ENCODE measurements around the gene ZDBF2.

- TF ChIP-seq, protein P1, sequence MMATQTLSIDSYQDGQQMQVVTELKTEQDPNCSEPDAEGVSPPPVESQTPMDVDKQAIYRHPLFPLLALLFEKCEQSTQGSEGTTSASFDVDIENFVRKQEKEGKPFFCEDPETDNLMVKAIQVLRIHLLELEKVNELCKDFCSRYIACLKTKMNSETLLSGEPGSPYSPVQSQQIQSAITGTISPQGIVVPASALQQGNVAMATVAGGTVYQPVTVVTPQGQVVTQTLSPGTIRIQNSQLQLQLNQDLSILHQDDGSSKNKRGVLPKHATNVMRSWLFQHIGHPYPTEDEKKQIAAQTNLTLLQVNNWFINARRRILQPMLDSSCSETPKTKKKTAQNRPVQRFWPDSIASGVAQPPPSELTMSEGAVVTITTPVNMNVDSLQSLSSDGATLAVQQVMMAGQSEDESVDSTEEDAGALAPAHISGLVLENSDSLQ (IDR thresholded peaks at IDR 0.05), result no peak
- TF ChIP-seq FOXA1 (IDR thresholded peaks at IDR 0.05), result no peak
- TF ChIP-seq TARDBP (IDR thresholded peaks at IDR 0.05), result no peak
- TF ChIP-seq SP1 (IDR thresholded peaks at IDR 0.05), result no peak
- no peak for TF ChIP-seq SUZ12 (IDR thresholded peaks at IDR 0.05)
- no peak for TF ChIP-seq FOXM1 (IDR thresholded peaks at IDR 0.05; ENCODE audit: borderline replicate concordance)
- no peak for TF ChIP-seq ELF4 (IDR thresholded peaks at IDR 0.05)
Measured at GRCh38 chr2:206260188-206261012, 14.1 kb upstream of the ZDBF2 start.
